ENCODE data around the gene DROSHA. TPM values are rescaled to one million over a fixed set of nuclear protein-coding genes. Genes with fewer than 3 reads are reported as not detected.

The DROSHA gene
- total RNA-seq, 1 experiment from 2014 or later: 106 TPM

GRCh38 chr5:31559942-31560341, 28.0 kb upstream of the DROSHA start:
- Histone ChIP-seq H3K4me2 (ENCODE audit: insufficient read depth, insufficient read length, low read length) (no peak overlapping the region), H3K56ac (ENCODE audit: insufficient read length, low read depth, low read length) (no peak overlapping the region), H3K4ac (ENCODE audit: low read depth, low read length) (no peak overlapping the region), H2AK5ac (ENCODE audit: insufficient read length, low read length) (no peak overlapping the region), H2BK15ac (ENCODE audit: low read depth, low read length) (no peak overlapping the region), H3K23ac (ENCODE audit: insufficient read length, low read depth, low read length) (no peak overlapping the region), H3K27me3 (ENCODE audit: insufficient read depth, low read length) (no peaks in the 10 kb centered on the region), H3K14ac (ENCODE audit: insufficient read depth, low read length) (no peak overlapping the region), H3K23me2 (ENCODE audit: insufficient read length, low read depth, low read length, poor library complexity, severe bottlenecking) (no peaks in the 10 kb centered on the region), H3K9ac (ENCODE audit: extremely low read depth, insufficient read length, low read length) (no peak overlapping the region), H4K91ac (ENCODE audit: insufficient read length, low read depth, low read length) (no peak overlapping the region), H4K5ac (ENCODE audit: insufficient read length, low read depth, low read length) (no peak overlapping the region), H3K79me1 (ENCODE audit: insufficient read depth, low read depth, low read length, poor library complexity, severe bottlenecking) (no peaks in the 10 kb centered on the region), H3K9me3 (ENCODE audit: control insufficient read depth, low read depth, low read length) (no peaks in the 10 kb centered on the region), H3K18ac (ENCODE audit: insufficient read length, low read depth, low read length) (no peak overlapping the region), H3K4me1 (ENCODE audit: insufficient read depth, low read length) (no peaks in the 10 kb centered on the region), H4K8ac (replicated peaks; ENCODE audit: insufficient read length, low read depth, low read length) (no peak overlapping the region), H2AFZ (ENCODE audit: low read length) (no peak overlapping the region), H3K27ac (ENCODE audit: insufficient read length, low read depth, low read length) (no peak overlapping the region), H4K20me1 (ENCODE audit: control insufficient read depth, insufficient read depth, insufficient read length) (no peaks in the 10 kb centered on the region), H3K79me2 (ENCODE audit: insufficient read depth, low read length) (no peaks in the 10 kb centered on the region), H2BK12ac (ENCODE audit: insufficient read length, low read depth, low read length) (no peak overlapping the region), H2BK20ac (ENCODE audit: low read depth, low read length, poor library complexity, severe bottlenecking) (no peak overlapping the region), H2BK120ac (ENCODE audit: low read depth, low read length, poor library complexity, severe bottlenecking) (no peak overlapping the region), H3T11ph (ENCODE audit: low read length) (no peak overlapping the region), H2BK5ac (ENCODE audit: insufficient read length, low read length) (no peak overlapping the region)
- no peak for DNase-seq
- H3K27me3 Mint-ChIP-seq (ENCODE audit: low read depth): no peaks in the 10 kb centered on the region
- peaks cover 14 to 26% (median 19%) of the 10 kb centered on the region in 3 experiments for H3K36me3 Mint-ChIP-seq (ENCODE audit: insufficient read depth in 1 of 3, low read depth in 3 of 3)
- H3K9me3 Mint-ChIP-seq: peaks cover 9 to 11% of the 10 kb centered on the region in 2 experiments
- no peak for TF ChIP-seq CTCF (conservative IDR thresholded peaks at IDR 0.05)
- H3K4me3 Mint-ChIP-seq: no peak overlapping the region
- no peak overlapping the region; a peak in 1 of 7 replicates for H3K27ac Mint-ChIP-seq
- no CpG with 5 or more reads among the region's 3 CpGs for WGBS (ENCODE audit: extremely low coverage, insufficient read length, low lambda C conversion rate)
- no peaks in the 10 kb centered on the region for H3K4me1 Mint-ChIP-seq

All from H9 (cell line).